HG02981 (cell line): ENCODE results near the gene MPDZ.
"Not testable (repeated sequence)": the region's sequence is repeated elsewhere in the genome, so short reads cannot be mapped to it uniquely, and the experiment has no call there.

Experiments
- ATAC-seq: cut with Tn5 transposase; IDR thresholded peaks from one replicate; pipeline ENCODE4 v1.9.1; 2021; ENCODE audit warnings: mild to moderate bottlenecking, moderate library complexity; ENCODE audit not compliant: unreplicated experiment

The MPDZ gene

DNA sequence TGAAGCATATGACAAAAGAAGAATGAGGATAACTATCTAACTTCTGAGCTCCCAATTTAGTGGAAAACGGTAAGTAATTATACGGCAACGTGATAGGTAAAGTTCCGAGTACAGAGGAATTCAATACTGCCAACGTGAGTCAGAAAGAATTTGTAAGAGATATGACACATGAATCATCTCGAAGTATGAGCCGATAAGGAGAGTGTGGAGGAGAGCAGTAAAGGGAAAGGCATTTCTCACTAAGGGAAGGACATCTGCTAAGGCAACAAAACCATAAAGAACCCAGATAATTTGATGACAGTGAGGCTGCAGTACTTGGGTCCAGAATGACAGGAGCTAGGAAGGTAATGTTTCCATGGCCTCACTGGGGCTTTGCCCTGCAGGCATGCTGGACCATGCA, 11.0 kb downstream of the MPDZ start:
- no peak for ATAC-seq

DNA sequence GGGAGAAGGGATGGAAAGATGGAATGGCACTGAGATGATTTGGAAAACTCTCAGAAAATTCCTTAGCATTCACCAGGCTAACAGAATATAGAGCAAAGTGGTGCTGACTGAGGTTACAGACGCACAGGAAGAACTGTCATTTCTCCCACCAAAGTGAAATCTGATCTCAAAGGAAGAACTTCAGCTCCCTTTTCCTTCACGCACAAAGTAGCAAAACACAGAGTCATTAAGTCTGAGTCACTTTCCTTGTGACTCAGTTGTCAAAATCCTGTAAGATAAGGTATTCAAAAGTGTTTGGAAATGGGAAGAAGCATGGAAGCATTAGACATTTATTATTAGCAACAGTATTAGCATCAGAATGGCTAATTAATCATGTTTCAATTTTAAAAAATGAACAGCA, 11.7 kb downstream of the MPDZ start:
- ATAC-seq = no peak

DNA sequence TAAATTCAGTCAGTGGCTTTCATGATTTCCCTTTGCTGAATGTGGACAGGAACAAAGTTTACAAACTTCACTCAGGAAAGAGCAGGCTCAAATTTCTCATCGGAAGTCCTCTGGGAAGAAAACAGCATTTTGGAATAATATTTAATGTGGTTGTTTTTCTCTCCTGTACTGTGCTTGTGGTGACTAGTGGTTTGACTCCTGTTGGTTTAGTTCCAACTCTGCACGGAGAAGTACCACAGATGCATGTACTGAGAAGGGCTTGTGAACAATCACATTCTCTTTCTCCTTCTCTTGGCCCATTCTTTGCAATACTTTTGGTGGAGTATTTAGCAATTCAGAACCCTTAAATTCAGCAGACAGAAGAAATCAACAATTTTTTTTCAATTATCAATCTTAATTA, 13.3 kb downstream of the MPDZ start:
- ATAC-seq = no peak

DNA sequence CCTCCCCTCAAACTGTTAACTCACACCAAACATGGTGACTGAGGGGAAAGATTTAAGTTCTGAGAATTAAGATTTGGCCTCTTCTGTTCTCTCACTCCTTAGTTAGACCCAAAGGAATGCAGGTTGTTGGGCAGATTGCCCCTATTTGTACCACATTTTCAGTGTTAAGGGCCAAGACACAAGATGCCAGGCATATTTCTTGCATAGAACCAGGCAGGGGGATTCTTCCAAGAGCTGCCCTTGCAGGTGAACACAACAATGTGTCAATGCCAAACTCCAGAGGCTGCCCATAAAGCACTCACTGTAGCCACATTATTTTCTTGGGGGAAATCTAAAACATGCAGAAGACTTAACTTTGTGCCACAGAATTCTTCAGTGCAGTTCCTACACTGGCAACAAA, 14.7 kb downstream of the MPDZ start:
- ATAC-seq = no peak

DNA sequence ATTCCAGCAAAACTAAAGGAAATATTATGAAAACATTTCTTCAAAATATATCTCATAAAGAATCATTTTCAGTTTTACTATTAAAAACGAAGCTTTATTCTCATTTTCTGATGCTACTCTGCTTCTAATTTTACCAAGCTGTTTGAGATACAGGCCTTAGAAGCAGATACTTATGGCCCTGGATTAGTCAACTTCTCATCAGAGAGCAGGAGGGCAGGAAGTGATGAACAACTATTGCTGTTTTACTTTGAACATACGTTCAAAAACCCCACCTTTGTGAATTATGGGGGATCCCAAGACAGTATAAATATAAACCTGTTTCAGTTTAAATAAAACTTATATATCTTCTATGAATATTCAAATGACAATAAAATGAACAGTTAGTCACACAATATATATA, 16.0 kb downstream of the MPDZ start:
- ATAC-seq = no peak

DNA sequence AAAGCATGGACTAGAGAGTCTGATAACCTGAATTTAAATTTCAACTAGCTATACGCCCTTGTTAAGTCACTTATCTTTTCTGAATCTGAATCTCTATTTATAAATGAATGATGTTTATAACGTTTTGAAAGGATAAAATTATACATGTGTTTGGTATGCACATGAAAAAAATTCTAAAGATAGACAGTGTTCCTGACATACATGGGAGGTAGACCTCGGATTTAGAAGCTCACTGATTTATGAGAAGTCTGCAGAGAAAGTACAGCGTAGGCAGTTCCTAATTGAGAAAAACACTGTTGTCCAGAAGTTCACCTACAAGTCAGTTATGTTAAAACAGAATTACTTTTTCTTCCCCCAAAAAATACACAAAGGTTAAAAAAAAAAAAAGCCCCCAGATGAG, 26.6 kb downstream of the MPDZ start:
- ATAC-seq = no peak

- ATAC-seq = no peak
Measured at GRCh38 chr9:13244181-13244580, 35.3 kb downstream of the MPDZ start.

DNA sequence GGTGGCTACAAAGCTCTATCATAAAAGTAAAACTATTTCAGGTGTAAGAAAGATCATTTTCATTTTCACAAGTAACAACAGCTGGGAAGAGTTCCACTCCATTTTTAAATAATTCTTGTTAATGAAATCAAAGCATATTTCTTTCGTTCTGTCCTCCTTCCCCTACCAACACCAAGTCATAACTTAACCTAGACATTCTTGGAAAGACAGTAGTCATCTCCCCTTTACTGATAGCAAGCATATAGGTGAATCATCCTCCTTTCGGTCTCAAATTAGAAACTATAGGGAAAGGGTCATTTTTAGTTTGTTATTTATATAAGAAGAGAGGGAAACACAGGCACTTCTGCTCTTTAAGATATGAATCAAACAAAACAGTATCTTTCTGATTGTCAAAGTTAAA, 38.2 kb downstream of the MPDZ start:
- no peak for ATAC-seq

DNA sequence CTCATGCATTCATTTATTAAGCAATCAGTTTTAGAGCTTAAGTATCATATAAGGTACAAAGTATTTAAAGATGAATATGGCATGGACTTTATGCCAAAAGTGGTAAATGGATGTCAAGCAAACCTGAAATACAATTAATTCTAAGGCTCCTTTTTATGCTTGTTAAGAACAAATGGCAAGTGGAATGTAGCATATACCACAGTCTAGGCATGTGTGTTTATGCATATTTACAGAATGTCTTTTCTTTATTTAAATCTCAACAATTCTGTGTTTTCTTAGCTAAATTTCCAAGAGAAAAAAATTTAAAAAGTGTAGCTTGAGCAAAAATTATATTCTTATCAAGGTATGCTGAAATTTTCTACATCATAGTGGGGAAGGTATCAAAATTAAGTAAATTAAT, 39.8 kb downstream of the MPDZ start:
- ATAC-seq = no peak

DNA sequence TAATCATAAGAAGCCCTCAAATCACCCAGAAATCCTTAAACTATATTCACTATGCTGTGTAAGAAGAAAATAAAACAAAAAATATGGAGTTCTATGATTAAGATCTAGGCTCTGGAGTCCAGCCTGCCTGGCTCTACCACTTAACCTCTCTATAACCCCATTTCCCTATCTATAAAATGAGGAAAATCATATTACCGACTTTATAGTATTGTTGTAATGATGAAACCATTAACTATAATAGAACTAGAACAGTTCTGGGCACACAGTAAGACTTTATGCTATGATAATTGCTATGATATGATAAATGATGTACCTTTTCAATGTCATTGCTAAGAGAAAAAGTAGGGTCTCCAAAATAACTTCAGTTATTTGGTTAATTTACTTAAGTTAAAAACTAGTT, 40.3 kb downstream of the MPDZ start:
- ATAC-seq = no peak

DNA sequence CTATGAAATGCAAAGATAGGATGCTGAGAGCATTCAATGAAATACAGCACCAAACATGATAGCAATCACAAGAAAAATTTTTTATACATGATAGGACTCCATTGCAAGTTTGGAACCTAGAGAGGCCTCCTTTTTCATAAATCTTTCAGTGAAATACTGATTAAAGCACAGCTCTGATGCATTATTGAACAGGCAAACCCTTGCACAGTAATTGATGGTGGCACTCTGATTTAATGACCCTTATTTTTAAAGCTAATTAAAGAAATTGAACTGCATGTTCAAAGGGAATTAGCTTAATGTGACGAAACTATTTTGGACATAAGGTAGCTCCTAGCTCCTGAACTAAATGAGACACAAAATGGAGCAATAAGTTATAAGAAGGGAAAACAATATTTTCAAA, 44.6 kb downstream of the MPDZ start:
- no peak for ATAC-seq

GRCh38 chr9:13228431-13228830, 51.1 kb downstream of the MPDZ start:
- ATAC-seq = no peak

DNA sequence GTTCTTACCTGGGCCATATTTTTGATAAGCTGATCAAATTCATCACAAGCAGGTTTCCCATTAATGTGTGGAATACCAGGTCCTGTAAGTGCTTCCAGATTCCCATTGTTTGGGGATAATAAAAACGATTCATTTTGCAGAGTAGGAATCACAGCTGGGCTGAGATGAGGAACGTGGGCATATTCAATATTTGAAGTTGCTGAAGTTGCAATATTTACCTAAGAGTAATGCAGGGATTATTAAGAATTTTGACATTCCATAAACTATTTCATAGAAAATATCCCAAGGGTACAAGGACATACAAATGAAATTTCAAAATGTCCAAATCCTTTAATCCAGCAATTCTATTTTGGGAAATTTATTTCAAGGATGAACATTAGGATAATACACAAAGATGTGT, 55.1 kb downstream of the MPDZ start:
- ATAC-seq = no peak

GRCh38 chr9:13222733-13223132, 56.8 kb downstream of the MPDZ start:
- not testable (repeated sequence) for ATAC-seq

GRCh38 chr9:13221741-13222140, 57.8 kb downstream of the MPDZ start:
- ATAC-seq = no peak

- ATAC-seq = no peak
Measured at GRCh38 chr9:13220837-13221236, 58.7 kb downstream of the MPDZ start.

- ATAC-seq = no peak
Measured at GRCh38 chr9:13215791-13216554, 63.5 kb downstream of the MPDZ start.

DNA sequence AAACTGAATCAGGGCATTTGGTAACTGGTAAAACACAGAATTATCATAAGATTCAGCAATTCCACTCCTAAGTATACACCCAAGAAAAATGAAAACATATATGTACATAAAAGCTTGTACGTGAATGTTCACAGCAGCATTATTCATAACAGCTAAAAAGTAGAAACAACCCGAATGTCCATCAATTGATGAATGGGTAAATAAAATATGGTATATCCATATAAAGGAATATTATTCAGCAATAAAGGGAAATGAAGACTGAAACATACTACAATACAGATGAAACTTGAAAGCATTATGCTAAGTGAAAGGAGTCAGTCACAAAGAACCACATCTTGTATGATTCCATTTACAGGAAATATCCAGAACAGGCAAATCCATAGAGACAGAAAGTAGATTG, 65.5 kb downstream of the MPDZ start:
- ATAC-seq = no peak

DNA sequence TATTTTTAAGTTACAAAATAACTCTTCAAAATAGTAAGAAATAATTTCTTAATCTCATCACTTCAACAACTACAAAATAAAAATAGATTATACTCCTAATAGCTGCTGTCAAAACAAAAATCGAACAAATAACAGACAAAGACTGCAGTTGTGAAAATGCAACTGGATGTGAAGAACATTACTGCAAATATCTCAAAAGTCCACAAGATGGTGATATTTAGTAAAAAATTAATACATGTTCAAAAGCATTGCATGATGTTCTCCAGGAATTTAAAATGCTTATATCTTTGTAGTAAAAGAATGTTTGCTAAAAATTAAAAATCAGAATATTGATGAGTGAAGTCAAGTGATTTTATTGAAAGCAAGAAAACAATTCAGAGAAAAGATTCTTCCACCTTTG, 66.2 kb downstream of the MPDZ start:
- ATAC-seq = no peak

GRCh38 chr9:13210306-13210705, 69.2 kb downstream of the MPDZ start:
- no peak for ATAC-seq

DNA sequence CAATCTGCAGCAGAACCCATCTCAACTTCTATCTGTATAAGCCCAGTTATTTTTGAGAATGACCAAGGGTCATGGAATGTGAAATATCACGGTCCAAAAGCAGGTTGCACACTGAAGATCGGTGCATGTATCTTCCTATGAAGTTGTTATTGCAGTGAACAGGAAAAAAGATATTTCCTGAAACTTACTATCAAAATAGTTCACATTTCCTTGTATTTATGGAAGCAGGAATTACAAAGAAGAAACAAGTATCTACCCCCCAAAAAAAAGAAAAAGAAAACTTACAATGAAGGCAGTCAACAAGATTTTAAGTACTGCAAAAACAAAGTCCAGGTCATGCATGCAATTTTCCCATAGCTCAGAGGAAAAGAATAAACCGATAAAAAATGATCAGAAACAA, 70.0 kb downstream of the MPDZ start:
- no peak for ATAC-seq

DNA sequence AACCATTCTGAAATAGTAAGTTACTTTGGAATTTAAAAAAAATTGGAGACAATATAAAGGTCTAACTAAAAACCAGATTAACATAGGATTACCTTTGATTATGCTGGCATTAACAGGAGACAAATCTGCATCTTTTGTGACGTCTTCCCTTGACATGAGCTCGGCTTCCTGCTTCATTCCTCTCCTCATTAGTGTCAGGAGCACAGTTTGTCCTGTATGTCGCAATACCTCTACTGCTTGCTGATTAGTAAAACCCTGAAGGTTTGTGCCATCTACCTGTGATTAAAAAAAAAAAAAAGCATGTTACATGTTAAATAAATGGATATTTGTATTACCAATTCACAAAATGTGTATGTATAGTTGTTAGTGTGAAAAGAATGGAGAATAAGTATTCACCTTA, 73.7 kb downstream of the MPDZ start:
- no peak for ATAC-seq

DNA sequence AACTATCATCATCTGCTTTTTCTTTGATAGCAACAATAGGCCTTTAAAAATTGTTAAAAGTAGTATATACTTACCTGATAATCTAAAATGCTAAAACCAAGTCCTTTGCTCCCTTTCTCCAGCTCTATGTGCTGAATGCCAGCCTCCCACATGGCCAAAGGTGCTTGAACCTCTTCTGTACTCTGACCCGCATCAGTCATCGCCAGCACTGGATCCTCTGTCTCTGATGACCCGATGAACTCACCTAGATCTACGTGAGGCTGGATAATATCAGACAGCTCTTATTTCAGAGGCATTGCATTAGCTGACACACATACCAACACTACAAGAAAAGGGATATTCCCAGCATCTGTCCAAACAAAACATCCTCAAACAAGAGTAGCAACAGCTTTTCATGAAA, 89.5 kb downstream of the MPDZ start:
- ATAC-seq = no peak
